Endodermal cell (in vitro differentiated cells): ENCODE data around the gene FERD3L. TPM values are rescaled to one million over a fixed set of nuclear protein-coding genes. Genes with fewer than 3 reads are reported as not detected.

ENCODE experiments used
- DNase-seq: peaks from one replicate; pipeline ENCODE4 v3.0.0-alpha.2; 2017
- H3K27ac ChIP-seq: 2 replicates; pipeline ENCODE4 v1.5.1; 2013; ENCODE audit warnings: mild to moderate bottlenecking, low read depth, low read length, moderate library complexity
- H3K27me3 ChIP-seq: 2 replicates; pipeline ENCODE4 v1.6.1; 2013; ENCODE audit warnings: mild to moderate bottlenecking, low read length, moderate library complexity; ENCODE audit not compliant: insufficient read depth, control insufficient read depth, poor library complexity, severe bottlenecking
- H3K36me3 ChIP-seq: 2 replicates; pipeline ENCODE4 v1.7.0; 2013; ENCODE audit warnings: mild to moderate bottlenecking, low read length, moderate library complexity; ENCODE audit not compliant: control insufficient read depth, insufficient read depth
- H3K4me1 ChIP-seq: one replicate; pipeline ENCODE4 v1.7.0; 2013; ENCODE audit warnings: low read length; ENCODE audit not compliant: control insufficient read depth, insufficient read depth
- H3K4me3 ChIP-seq: 2 replicates; pipeline ENCODE4 v1.5.1; 2013; ENCODE audit warnings: mild to moderate bottlenecking, low read length, moderate library complexity
- H3K9ac ChIP-seq: 2 replicates; pipeline ENCODE4 v1.6.1; 2013; ENCODE audit warnings: mild to moderate bottlenecking, low read length, moderate library complexity; ENCODE audit not compliant: poor library complexity, severe bottlenecking; ENCODE audit errors: extremely low read depth
- H3K9me3 ChIP-seq: 2 replicates; pipeline ENCODE4 v1.6.1; 2013; ENCODE audit warnings: mild to moderate bottlenecking, low read length, moderate library complexity; ENCODE audit not compliant: control insufficient read depth
- H3K27ac Mint-ChIP-seq: 2 replicates; pipeline ENCODE4 v1.8.0; 2020; ENCODE audit warnings: mixed read lengths
- H3K27me3 Mint-ChIP-seq: 2 replicates; pipeline ENCODE4 v1.8.0; 2021; ENCODE audit warnings: mild to moderate bottlenecking, mixed read lengths; ENCODE audit not compliant: insufficient read depth
- H3K36me3 Mint-ChIP-seq: 2 replicates; pipeline ENCODE4 v1.8.0; 2020; ENCODE audit warnings: low read depth, mixed read lengths
- H3K4me1 Mint-ChIP-seq: 2 replicates; pipeline ENCODE4 v1.8.0; 2020; ENCODE audit warnings: mixed read lengths
- H3K4me3 Mint-ChIP-seq: 2 replicates; pipeline ENCODE4 v1.8.0; 2020; ENCODE audit warnings: mild to moderate bottlenecking, moderate library complexity, mixed read lengths
- H3K9me3 Mint-ChIP-seq: 2 replicates; pipeline ENCODE4 v1.8.0; 2020; ENCODE audit warnings: mild to moderate bottlenecking, mixed read lengths
- WGBS, 2 experiments: methylation state at CpG; one replicate each; pipeline versions ENCODE4 v1.1.5 to v1.1.7; 2013; ENCODE audit warnings: missing lambda C conversion rate in 2 of 2, mixed read lengths in 1 of 2; ENCODE audit not compliant: insufficient coverage in 1 of 2, insufficient read length in 1 of 2; 5-methylcytosine and 5-hydroxymethylcytosine counted together
- total RNA-seq, 2 donors: library from RNA; stranded (reverse); fragmentation: NEBNext Ultra II Directional in 1 of 2; extraction: Animal tissue kit (Norgen Biotek cat#: 25700) in 1 of 2; gene quantifications; 2 replicates in 1 of 2; 3 replicates in 1 of 2; pipeline ENCODE4 v1.2.1, GENCODE V29; 2021
- TF ChIP-seq, protein P1 (sequence below): fragments of 200-600 bp; sonication (generic); conservative IDR thresholded peaks from 2 replicates; pipeline ENCODE4 v1.5.0; 2021; ENCODE audit warnings: antibody characterized with exemption, mild to moderate bottlenecking

Gene FERD3L
- total RNA-seq, 2 donors from 2014 or later = not detected

DNA sequence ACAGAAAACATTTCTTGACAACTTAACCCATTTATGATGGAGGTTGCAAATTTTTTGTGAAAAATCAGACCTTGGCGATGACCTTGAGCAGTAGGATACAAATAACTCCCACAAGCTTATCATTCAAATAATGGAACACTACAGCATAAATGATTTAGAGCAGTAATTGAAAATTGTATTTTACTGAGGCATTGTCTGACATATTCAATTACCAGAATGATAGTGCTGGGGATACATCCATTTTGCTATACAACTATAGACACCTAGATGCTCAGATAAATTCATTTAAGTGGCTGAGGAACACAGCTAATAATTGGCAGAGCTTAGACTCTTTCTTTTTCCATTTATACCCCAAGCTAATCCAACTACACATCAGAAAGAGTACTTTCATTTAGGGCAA lies 46.7 kb downstream of the FERD3L start:
- TF ChIP-seq, protein P1, sequence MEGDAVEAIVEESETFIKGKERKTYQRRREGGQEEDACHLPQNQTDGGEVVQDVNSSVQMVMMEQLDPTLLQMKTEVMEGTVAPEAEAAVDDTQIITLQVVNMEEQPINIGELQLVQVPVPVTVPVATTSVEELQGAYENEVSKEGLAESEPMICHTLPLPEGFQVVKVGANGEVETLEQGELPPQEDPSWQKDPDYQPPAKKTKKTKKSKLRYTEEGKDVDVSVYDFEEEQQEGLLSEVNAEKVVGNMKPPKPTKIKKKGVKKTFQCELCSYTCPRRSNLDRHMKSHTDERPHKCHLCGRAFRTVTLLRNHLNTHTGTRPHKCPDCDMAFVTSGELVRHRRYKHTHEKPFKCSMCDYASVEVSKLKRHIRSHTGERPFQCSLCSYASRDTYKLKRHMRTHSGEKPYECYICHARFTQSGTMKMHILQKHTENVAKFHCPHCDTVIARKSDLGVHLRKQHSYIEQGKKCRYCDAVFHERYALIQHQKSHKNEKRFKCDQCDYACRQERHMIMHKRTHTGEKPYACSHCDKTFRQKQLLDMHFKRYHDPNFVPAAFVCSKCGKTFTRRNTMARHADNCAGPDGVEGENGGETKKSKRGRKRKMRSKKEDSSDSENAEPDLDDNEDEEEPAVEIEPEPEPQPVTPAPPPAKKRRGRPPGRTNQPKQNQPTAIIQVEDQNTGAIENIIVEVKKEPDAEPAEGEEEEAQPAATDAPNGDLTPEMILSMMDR = no peak
- H3K9ac ChIP-seq = no peak overlapping the region
- no peaks in the 10 kb centered on the region for H3K36me3 ChIP-seq
- Mint-ChIP-seq H3K36me3 (no peaks in the 10 kb centered on the region), H3K27me3 (peaks cover 40% of the 10 kb centered on the region), H3K27ac (no peak overlapping the region), H3K4me3 (no peak overlapping the region), H3K9me3 (no peaks in the 10 kb centered on the region), H3K4me1 (peaks cover 5% of the 10 kb centered on the region)
- peaks cover 10% of the 10 kb centered on the region for H3K27me3 ChIP-seq
- H3K4me1 ChIP-seq = no peaks in the 10 kb centered on the region
- no peak overlapping the region for H3K4me3 ChIP-seq
- no peak overlapping the region for H3K27ac ChIP-seq
- no peaks in the 10 kb centered on the region for H3K9me3 ChIP-seq
- 100% methylated on average over 1 of the region's 1 CpG; no CpG with 5 or more reads in 1 of the 2 experiments for WGBS, 2 experiments
- no peak for DNase-seq

DNA sequence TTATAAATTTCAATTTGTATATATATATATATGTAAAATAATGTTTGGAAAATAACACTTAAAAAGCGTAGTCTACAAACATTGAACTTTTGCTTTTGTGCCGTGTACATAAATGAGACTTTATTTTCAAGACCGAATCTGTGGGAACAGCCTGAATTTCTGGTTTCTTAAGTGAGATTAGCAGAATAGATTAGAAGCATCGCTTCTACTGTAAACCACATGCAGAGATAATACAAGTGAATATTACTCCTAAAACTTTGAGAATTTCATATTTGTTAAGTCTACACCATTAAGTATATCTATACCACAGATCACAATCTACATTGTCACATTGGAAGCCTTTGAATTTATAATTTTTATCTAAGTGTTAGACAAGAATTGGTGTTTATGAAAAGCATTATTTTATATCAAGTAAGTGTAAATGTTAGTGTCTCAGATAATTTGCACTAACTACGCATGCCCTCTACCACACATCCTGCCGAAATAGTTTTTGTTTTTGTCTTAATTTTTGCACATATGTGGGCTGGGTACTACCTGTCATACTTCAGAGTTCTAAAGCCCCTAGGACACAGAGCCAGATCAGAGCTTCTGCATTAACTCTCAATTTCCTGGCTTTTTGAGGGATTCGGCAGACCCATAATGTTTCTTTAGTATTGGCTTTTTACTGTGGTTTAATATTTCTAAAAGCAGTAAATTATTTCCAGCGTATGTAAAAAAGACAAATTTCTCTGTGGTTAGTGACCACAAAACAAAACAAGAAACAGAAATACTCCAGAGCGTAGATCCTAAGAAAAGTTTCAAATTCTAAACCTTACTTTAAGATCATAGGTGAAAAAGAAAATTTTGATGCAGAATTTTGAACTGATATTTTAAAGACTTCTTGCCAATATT lies 47.8 kb downstream of the FERD3L start:
- Mint-ChIP-seq H3K4me1 (peaks cover 5% of the 10 kb centered on the region), H3K36me3 (no peaks in the 10 kb centered on the region), H3K27me3 (peaks cover 29% of the 10 kb centered on the region), H3K9me3 (no peaks in the 10 kb centered on the region), H3K4me3 (no peak overlapping the region), H3K27ac (no peak overlapping the region)
- Histone ChIP-seq H3K36me3 (no peaks in the 10 kb centered on the region), H3K9ac (no peak overlapping the region), H3K9me3 (no peaks in the 10 kb centered on the region), H3K27ac (no peak overlapping the region), H3K27me3 (no peaks in the 10 kb centered on the region), H3K4me1 (no peaks in the 10 kb centered on the region), H3K4me3 (no peak overlapping the region)
- WGBS, 2 experiments = 91 to 100% methylated on average over 4 to 9 of the region's 9 CpGs
- no peak for DNase-seq
- TF ChIP-seq, protein P1 = no peak

DNA sequence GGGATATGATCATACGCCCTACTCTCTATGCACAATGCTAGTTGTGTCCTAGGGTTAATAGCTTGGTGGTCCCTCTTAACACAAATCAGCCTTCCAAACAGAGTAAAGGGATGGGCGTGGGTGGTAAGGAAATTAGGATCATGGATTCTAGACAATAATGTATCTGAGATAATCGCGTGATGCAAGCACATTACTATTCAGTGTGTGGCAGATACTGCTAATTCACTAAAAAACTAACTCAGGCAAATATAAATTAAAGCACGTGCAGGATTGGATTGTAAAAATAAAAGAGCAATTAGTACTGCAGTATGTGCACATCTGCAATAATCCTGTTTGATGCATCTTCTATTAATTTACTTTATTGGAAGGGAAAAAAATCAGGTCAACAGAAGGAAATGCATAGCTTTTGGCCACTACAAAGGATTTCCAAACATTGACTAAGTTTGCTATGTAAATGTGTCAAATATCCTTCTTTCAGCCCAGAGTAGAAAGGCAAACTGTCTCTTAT lies 49.8 kb downstream of the FERD3L start:
- Histone ChIP-seq H3K9ac (no peak overlapping the region), H3K4me1 (no peaks in the 10 kb centered on the region), H3K4me3 (no peak overlapping the region), H3K36me3 (no peaks in the 10 kb centered on the region), H3K27ac (no peak overlapping the region), H3K27me3 (no peaks in the 10 kb centered on the region), H3K9me3 (no peaks in the 10 kb centered on the region)
- Mint-ChIP-seq H3K4me3 (no peak overlapping the region), H3K36me3 (no peaks in the 10 kb centered on the region), H3K27ac (no peak overlapping the region), H3K9me3 (no peaks in the 10 kb centered on the region), H3K27me3 (peaks cover 10% of the 10 kb centered on the region), H3K4me1 (peaks cover 5% of the 10 kb centered on the region)
- DNase-seq = no peak
- WGBS, 2 experiments = 90 to 100% methylated on average over 1 to 5 of the region's 5 CpGs
- TF ChIP-seq, protein P1 = no peak

Other genes with a start within 250 kb of the FERD3L start
- gene TWIST1, start 27.8 kb downstream of the FERD3L start, total RNA-seq = under 1 TPM; 0.46 to 0.88 TPM